Stimulated activated CD4-positive, alpha-beta T cell treated with anti-CD3 and anti-CD28 coated beads, Interleukin-4, amount 100 ng/mL, for 24 hours (primary cell): ENCODE results near the gene CBY1.
A peak's percentile ranks its signal among the peaks of the same experiment; 100 is the strongest.

ENCODE experiments used
- DNase-seq: peaks from one replicate; pipeline ENCODE4 v3.0.0-alpha.2; 2020

The CBY1 gene

GRCh38 chr22:38705235-38706100, 49.0 kb downstream of the CBY1 start, which contains the start of gene GTPBP1:
Gene GTPBP1, plus strand, starts transcription at chr22:38705944. Its CDS starts 12 bp downstream, at chr22:38705956.
- peak; percentile 98 for DNase-seq

- DNase-seq: peak; percentile 40
Measured at GRCh38 chr22:38706101-38706900, 49.9 kb downstream of the CBY1 start.

GRCh38 chr22:38706901-38707195, 50.4 kb downstream of the CBY1 start:
- DNase-seq: no peak

- DNase-seq: no peak
Measured at GRCh38 chr22:38707346-38707745, 50.9 kb downstream of the CBY1 start.

DNA sequence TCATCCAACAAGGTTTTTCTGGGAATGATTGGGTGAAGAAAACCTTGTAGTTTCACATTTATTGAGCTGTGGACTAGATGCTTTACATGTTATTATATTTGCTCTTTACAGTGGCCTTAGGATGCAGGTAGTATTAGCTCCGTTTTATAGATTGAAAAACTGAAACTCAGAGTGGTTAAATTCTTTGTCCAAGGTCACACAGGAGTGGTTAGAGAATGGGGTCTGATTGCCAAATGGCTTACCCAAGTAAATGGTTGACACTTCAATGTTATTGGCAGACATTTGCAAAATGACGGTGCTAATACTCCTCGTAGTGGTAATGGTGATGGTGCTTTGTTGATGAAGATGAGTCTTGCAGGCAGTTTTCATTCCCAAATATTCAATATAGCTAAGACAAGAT, 51.5 kb downstream of the CBY1 start:
- no peak for DNase-seq

DNA sequence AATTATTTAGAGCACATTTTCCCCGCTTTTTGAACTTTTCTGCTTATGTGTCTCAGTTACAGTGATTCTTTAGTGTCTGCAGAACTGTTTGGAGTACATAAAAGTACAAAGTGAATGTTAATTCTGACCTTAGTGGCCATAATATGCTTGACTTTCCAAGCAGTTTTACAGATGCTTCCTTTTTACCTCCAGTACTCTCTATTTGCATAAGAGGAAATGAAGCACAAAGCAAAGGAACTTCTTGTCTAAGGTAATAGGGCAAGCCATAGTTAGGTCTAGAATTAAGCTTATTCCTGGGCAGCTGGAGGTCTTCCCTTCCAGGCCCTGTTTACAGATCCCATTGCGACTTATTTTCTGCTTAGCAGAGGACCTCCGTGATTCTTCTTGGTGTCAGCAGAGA, 52.9 kb downstream of the CBY1 start:
- no peak for DNase-seq

- DNase-seq: no peak
Measured at GRCh38 chr22:38710351-38710750, 53.9 kb downstream of the CBY1 start.

- DNase-seq: no peak
Measured at GRCh38 chr22:38710866-38711265, 54.4 kb downstream of the CBY1 start.

DNA sequence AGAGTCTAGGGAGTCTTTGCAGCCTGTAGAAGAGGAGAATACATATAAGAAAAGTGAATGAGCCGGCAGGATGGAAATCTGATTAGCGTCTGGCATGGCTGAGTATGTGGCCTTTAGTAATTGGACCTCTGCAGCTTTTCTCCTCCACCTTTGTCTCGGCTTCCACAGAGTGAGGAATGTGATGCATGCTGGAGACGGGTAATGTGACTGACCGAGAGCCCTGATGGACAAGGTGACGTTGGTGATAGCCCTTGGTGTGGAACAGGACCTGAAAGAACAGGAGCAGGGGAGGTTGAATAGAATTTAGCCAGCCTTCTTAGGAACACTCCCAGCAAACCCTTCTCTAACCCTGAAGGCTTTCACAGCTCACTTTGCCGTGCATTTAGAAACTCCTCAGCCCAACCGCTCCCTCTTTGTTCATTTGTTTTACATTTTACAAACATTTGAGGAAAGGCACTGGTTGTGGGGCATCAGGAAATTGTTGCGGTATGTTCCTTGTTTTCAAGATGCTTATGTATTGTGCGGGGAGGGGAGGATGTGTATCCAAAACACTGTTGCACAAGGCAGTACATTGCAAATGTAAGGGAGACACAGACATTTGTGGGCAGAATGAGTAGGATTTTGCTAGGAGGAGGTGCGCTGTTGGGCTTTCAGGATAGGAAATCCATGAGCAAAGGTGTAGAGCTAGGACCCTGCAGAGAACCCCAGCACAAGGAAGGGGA, 56.2 kb downstream of the CBY1 start:
- DNase-seq: no peak

GRCh38 chr22:38713921-38714320, 57.5 kb downstream of the CBY1 start:
- DNase-seq: no peak

GRCh38 chr22:38715176-38715764, 58.8 kb downstream of the CBY1 start:
- no peak for DNase-seq

- no peak for DNase-seq
Measured at GRCh38 chr22:38715852-38716251, 59.4 kb downstream of the CBY1 start.

DNA sequence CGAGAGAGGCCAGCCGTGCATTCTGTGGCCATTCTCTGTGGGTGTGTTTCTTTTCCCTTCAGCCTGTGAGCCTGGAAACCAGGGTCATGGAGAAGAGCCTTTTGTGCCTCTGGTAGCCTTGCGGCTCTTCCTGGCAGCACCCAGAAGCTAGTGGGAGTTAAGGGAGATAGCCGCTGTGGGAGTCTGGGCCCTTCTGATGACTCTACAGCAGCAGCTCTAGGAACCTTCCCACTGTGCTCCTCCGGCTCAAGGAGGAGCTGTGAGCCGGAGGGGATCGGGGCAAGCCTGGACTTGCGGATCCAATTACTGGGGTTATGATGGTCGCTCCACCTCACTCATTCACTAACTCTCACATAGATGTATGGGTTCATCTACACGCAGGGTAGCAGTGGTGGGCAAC, 59.8 kb downstream of the CBY1 start:
- no peak for DNase-seq

DNA sequence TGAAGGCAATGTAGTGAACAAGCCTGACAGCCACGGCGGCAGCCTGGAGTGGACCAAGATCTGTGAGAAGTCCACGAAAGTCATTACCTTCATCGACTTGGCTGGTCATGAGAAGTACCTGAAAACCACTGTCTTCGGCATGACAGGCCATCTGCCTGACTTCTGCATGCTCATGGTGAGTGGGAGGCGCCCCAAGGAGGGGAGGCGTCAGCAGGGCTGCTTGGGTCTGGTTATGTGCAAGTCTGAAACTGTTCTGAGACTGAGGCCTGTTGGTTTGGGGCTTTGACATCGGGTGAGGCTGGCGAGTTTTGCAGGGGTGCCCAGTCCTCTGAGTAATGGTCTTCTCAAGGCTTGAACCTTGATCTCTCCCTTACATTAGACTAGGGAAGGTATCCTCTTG, 60.4 kb downstream of the CBY1 start:
- no peak for DNase-seq

- DNase-seq: no peak
Measured at GRCh38 chr22:38717244-38717643, 60.8 kb downstream of the CBY1 start.

DNA sequence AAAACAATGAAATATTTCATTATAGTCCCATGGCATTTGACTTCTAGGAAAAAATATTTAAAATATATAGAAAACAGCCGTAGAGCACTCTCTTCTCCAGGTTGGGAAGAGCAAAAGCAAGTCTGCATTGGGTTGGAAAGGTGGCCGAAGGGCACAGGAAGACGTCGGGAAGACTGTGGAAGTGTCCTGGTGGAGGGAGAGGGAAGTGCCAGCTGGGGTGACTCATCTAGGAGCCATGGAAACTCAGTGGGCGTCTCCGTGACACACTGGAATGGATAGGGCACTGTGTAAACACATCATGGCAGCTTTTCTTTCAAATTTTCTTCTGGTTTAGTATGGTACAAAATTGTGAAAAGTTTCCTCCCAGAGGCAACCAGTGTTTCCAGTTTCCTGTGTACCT, 62.0 kb downstream of the CBY1 start:
- no peak for DNase-seq

DNA sequence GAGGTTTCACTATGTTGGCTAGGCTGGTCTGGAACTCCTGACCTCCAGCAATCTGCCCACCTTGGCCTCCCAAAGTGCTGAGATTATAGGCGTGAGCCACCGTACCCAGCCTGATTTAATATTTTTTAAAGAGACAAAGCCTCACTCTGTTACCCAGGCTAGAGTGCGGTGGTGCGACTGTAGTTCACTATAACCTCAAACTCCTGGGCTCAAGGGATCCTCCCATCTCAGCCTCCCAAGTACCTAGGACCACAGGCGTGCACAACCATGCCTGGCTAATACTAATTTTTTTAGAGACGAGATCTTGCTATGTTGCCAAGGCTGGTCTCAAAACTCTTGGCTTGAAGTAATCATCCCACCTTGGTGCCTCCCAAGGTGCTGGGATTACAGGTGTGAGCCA, 62.8 kb downstream of the CBY1 start:
- no peak for DNase-seq

- DNase-seq: no peak
Measured at GRCh38 chr22:38720350-38720749, 63.9 kb downstream of the CBY1 start.

DNA sequence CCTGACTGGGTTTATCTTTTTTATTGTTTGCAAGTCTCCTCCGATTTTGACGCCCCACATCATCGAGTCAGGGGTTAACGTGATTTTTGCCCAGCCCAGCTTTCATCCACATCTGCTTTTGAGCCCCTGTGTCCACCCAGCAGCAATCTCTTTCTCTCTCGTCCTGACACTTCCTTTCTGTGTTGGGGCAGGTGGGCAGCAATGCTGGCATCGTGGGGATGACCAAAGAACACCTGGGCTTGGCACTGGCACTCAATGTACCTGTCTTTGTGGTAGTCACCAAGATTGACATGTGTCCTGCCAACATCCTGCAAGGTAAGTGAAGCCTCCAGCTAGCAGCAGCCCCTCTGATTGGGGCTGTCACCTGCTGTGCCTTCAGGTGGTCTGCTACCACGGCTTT, 65.1 kb downstream of the CBY1 start:
- no peak for DNase-seq
